ENCODE data around the gene SSNA1. TPM values are rescaled to one million over a fixed set of nuclear protein-coding genes. Genes with fewer than 3 reads are reported as not detected.

Gene SSNA1
- total RNA-seq = 88.4 and 88.8 TPM in 2 replicates

GRCh38 chr9:137188490-137189296 lies at the start of gene SSNA1, which contains the start of gene ANAPC2:
SSNA1 (plus strand) TSS chr9:137188676; CDS start chr9:137188727, 51 bp downstream.
ANAPC2 (minus strand) TSS chr9:137188560; CDS start chr9:137188532, 28 bp downstream.
- intact Hi-C loops (cut with micrococcal nuclease) = loop anchor here (1.0 to 2.0 kb wide), 7 partner anchors 12 to 67 kb away; partner anchors contain the start of genes NDOR1, NELFB, TMEM203 and TPRN

GRCh38 chr9:137138722-137139467 lies 49.6 kb upstream of the SSNA1 start, which contains the start of gene GRIN1:
GRIN1 (plus strand) TSS chr9:137139154; CDS start chr9:137139487, 333 bp downstream.
- intact Hi-C loops (cut with micrococcal nuclease) = no loop called here

DNA sequence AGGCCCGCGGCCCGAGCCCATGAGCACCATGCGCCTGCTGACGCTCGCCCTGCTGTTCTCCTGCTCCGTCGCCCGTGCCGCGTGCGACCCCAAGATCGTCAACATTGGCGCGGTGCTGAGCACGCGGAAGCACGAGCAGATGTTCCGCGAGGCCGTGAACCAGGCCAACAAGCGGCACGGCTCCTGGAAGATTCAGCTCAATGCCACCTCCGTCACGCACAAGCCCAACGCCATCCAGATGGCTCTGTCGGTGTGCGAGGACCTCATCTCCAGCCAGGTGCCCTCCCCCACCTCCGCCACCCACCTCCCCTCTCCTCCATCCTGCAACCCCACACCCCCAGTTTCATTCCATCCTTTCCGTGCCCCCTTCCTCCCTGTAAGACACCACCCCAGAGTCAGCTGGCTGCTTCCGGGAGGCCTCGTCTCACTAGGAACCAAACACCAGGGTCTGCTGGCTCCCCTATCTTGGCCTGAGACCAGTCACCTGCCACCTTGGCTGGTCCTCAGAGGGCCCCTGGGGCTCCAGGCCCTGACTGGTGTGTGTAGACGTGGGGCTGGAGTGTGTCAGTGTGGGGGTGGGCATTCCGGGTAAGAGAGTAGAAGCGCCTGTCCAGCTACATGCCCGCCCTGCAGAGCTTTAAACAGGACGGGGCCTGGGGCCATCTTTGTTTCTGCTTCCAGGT lies 48.9 kb upstream of the SSNA1 start:
- intact Hi-C loops (cut with micrococcal nuclease) = no loop called here

DNA sequence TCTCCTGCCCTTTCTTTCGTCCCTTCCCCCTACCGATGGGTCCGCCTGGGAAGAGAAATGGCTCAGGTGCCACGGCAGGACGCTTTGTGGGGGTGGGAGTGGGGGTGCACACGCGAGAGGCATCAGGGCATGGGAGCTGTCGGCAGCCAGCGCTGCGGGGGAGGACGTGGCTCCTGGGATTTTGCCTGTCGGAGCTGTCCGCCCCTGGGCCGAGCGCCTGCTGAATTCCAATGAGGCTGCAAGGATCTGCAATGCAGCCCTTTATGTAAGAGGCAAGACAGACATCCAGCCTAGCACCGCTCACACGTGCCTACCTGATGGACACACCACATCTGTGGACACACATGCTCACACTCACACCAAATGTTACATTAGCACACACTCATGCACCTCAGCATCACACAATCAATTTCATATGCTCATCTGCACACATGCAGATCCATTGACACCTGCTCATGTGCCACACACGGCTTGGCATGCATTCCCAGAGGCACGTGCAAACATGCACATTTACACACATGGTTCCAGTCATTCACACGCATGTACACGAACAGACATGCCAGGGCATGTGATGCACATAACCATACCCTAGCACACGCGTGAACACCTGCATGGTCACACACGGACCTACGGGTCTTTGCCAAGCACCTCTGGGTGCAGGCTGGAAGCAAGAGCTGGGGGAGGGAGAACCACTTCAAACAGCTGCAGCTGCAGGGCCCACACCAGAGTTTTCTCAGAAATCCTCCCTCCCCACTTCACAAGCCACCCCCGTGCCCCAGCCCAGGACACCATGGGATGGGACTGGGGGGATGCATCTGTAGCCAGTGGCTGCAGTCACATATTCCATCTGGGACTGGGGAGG lies 48.1 kb upstream of the SSNA1 start:
- intact Hi-C loops (cut with micrococcal nuclease) = no loop called here

DNA sequence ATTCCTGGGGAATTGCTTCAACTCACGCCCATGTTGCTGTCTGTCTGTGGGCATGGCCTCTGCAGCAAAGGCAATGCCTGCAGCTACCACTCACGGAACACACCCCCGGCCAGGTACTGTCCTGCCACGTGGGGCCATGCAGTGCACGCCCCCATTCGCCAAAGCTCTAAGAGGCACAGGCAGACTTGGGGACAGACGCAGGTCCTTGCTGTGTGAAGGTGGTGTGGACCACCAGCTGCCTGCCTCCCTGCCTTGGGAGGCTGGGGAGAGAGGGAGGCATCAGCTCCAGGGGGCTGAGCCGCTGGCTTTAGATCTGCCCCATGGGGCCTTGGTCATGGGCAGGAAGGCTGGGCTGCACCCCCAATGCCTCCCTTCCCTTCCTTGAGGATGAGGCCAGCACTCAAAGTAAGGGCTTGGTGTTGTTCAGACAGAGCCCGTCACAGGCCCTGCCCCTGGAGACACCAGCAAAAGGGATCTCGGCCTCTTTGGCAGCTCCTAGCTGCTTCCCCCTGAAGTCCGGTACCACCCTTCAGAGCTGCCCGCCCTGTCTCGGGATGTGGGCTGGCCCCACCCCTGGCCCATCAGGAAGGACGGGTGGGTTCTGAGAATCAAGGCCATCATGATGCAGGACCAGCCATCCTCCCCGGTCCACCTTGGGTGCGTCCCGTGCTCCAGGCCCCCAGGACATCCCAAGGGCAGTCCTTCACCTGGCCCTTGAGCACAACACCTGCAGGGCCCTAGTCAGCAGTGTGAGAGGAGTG lies 47.2 kb upstream of the SSNA1 start:
- intact Hi-C loops (cut with micrococcal nuclease) = no loop called here

- intact Hi-C loops (cut with micrococcal nuclease) = no loop called here
Observed at GRCh38 chr9:137141976-137142936, 46.2 kb upstream of the SSNA1 start.

DNA sequence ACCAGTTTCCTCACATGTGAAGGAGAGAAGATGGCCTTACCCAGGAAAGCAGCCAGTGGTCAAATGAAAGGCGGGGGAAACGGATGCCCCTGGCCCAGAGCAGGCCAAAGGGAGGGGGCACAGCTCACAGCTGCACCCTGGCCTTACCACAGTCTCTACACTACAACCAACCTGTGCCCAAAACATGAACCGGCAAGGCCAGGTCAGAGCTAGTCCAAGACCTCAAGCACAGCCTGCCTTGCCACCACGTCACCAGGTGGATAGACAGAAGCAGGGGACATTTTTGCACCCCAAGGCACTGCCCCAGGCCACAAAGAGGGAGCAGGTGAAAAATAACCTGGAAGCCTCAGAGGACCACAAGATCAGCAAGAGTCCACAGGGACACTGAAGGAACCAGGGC lies 45.0 kb upstream of the SSNA1 start:
- intact Hi-C loops (cut with micrococcal nuclease) = no loop called here

DNA sequence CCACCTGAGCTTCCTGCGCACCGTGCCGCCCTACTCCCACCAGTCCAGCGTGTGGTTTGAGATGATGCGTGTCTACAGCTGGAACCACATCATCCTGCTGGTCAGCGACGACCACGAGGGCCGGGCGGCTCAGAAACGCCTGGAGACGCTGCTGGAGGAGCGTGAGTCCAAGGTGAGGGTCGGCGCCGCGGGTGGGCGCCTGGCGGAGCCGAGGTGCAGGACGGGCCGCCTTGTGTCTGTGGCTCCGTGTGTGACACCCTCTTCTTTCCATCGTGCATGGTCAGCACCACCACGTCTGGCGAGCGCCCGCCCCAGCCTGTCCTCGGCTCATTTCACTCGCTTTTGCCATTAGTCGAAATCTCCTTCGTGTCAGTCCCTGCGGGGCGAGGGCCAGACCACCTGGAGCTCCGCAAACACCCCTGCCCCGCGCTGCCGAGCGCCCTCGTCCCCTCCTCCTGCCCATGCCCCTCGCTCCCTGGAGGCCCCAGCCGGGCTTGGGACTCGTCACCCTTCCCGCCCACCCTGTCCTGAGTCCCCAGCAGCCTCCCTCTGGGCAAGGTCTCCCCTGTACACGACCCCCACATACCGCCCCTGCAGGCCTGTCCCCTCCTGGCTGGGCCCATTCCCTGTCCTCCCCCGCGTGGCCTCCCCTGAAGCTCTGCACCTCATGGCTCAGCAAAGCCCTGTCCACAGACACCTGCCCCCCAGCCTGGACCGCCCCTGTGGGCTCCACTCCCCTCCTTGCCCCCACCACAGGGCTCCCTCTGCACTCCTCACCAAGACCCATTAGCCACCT lies 42.5 kb upstream of the SSNA1 start:
- intact Hi-C loops (cut with micrococcal nuclease) = no loop called here

- intact Hi-C loops (cut with micrococcal nuclease) = no loop called here
Observed at GRCh38 chr9:137146527-137146918, 42.0 kb upstream of the SSNA1 start.

DNA sequence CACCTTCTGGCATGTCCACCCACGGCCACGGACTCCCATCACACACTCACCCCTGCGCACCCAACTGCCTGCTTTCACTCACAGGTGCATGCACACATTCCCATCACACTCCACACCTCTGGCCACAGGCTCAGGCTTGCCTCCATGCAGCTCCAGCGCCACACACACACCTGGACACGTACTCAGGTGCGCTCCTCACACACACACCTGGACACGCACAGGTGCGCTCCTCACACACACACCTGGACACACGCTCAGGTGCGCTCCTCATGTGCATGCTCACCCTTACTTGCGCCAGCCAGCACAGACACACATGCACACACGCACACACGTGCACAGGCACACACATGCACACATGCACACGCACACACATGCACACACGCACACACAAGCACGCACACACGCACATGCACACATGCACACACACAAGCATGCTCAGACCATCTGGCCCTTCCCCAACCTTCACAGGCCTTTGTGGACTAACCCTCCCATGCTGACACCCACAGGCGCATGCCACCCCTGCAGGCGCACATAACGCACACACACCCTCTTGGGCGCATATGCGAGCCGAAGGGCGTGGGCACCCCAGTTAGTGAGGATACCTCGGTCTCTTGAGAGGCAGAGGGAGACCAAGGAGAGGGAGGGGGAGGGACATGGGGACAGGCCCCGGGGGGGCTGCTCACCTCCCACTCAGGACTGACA lies 41.2 kb upstream of the SSNA1 start:
- intact Hi-C loops (cut with micrococcal nuclease) = no loop called here

GRCh38 chr9:137147793-137148160 lies 40.7 kb upstream of the SSNA1 start:
- intact Hi-C loops (cut with micrococcal nuclease) = no loop called here

- intact Hi-C loops (cut with micrococcal nuclease) = no loop called here
Observed at GRCh38 chr9:137148242-137148641, 40.2 kb upstream of the SSNA1 start.

- intact Hi-C loops (cut with micrococcal nuclease) = no loop called here
Observed at GRCh38 chr9:137148661-137149060, 39.8 kb upstream of the SSNA1 start.

GRCh38 chr9:137149363-137149762 lies 39.1 kb upstream of the SSNA1 start:
- intact Hi-C loops (cut with micrococcal nuclease) = no loop called here

GRCh38 chr9:137149942-137150616 lies 38.4 kb upstream of the SSNA1 start:
- intact Hi-C loops (cut with micrococcal nuclease) = loop anchor here (2.0 to 10.0 kb wide), 5 partner anchors 39 to 349 kb away; partner anchors contain the start of genes ABCA2, AJM1, ANAPC2 and PHPT1

DNA sequence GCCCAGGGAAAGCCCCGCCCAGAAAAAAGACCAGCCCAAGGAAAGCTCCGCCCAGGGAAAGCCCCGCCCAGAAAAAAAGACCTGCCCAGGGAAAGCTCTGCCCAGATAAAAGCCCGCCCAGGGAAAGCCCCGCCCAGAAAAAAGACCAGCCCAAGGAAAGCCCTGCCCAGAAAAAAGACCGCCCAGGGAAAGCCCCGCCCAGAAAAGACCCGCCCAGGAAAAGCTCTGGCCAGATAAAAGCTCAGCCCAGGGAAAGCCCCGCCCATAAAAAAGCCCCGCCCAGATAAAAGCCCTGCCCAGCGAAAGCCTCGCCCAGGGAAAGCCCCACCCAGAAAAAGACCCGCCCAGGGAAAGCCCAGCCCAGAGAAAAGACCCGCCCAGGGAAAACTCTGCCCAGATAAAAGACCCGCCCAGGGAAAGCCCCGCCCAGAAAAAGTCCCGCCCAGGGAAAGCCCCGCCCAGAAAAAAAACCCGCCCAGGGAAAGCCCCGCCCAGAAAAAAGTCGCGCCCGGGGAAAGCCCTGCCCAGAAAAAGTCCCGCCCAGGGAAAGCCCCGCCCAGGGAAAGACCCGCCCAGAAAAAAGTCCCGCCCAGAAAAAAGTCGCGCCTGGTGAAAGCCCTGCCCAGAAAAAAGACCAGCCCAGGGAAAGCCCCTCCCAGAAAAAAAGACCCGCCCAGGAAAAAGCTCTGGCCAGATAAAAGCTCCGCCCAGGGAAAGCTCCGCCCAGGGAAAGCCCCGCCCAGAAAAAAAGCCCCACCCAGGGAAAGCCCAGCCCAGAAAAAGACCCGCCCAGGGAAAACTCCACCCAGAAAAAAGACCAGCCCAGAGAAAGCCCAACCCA lies 37.6 kb upstream of the SSNA1 start:
- intact Hi-C loops (cut with micrococcal nuclease) = loop anchor here (1.0 to 10.0 kb wide), 8 partner anchors 22 to 361 kb away; partner anchors contain the start of genes ABCA2, AJM1, ANAPC2 and PHPT1
